WTC11 (cell line): Measurements from ENCODE around the gene CDK4. TPM values are rescaled to one million over a fixed set of nuclear protein-coding genes. Genes with fewer than 3 reads are reported as not detected.

ENCODE experiments used
- ATAC-seq: fragments of 200-7000 bp; cut with Tn5 transposase; 2 replicates; pipeline ENCODE4 v1.10.0; 2021; ENCODE audit warnings: mild to moderate bottlenecking, moderate library complexity
- CTCF ChIA-PET: fragments of 300-600 bp; sonication (Branson Sonifier 250); formaldehyde crosslinking; loops from one replicate; lab custom pipeline; 2021; ENCODE audit warnings: antibody characterized with exemption; lab: Charles Lee
- POLR2A ChIA-PET: fragments of 350-600 bp; sonication (Branson Sonifier 250); formaldehyde crosslinking; loops from one replicate; lab custom pipeline; 2021; ENCODE audit warnings: antibody characterized with exemption; lab: Charles Lee
- DNase-seq: peaks from one replicate; pipeline ENCODE4 v3.0.0; 2021; ENCODE audit warnings: low spot score
- H3K27ac Mint-ChIP-seq: 2 replicates; pipeline ENCODE4 v1.8.0; 2021; ENCODE audit warnings: mixed read lengths
- H3K27me3 Mint-ChIP-seq: 2 replicates; pipeline ENCODE4 v1.8.0; 2021; ENCODE audit warnings: low read depth, mild to moderate bottlenecking, moderate library complexity, mixed read lengths
- H3K36me3 Mint-ChIP-seq: 2 replicates; pipeline ENCODE4 v1.8.0; 2021; ENCODE audit warnings: mixed read lengths
- H3K4me1 Mint-ChIP-seq: 2 replicates; pipeline ENCODE4 v1.8.0; 2022; ENCODE audit warnings: mixed read lengths
- H3K4me3 Mint-ChIP-seq: 2 replicates; pipeline ENCODE4 v1.8.0; 2021; ENCODE audit warnings: mild to moderate bottlenecking, moderate library complexity, mixed read lengths
- H3K9me3 Mint-ChIP-seq: 2 replicates; pipeline ENCODE4 v1.8.0; 2021; ENCODE audit warnings: mixed read lengths
- CREB1 ChIP-seq: sonication (generic); formaldehyde crosslinking; IDR thresholded peaks from 2 replicates; pipeline ENCODE4 v1.8.0; 2023; ENCODE audit warnings: mild to moderate bottlenecking, missing genetic modification reagents
- FOXP1 ChIP-seq: sonication (generic); formaldehyde crosslinking; IDR thresholded peaks from 2 replicates; pipeline ENCODE4 v1.8.0; 2022; ENCODE audit warnings: missing genetic modification reagents, mild to moderate bottlenecking, moderate library complexity, borderline replicate concordance
- KAT7 ChIP-seq: sonication (generic); formaldehyde crosslinking; IDR thresholded peaks from 2 replicates; pipeline ENCODE4 v1.8.1; 2023; ENCODE audit warnings: missing genetic modification reagents, mild to moderate bottlenecking, borderline replicate concordance
- NFYB ChIP-seq: sonication (generic); formaldehyde crosslinking; conservative IDR thresholded peaks from 2 replicates; pipeline ENCODE4 v1.8.0; 2022; ENCODE audit warnings: low read depth, missing genetic modification reagents
- SOX15 ChIP-seq: fragments of 250-450 bp; sonication (Bioruptor Pico); IDR thresholded peaks from 2 replicates; pipeline ENCODE4 v1.9.0; 2021; ENCODE audit warnings: mild to moderate bottlenecking
- ZBTB21 ChIP-seq: sonication (generic); formaldehyde crosslinking; IDR thresholded peaks from 2 replicates; pipeline ENCODE4 v1.8.1; 2023; ENCODE audit warnings: mild to moderate bottlenecking, missing genetic modification reagents, borderline replicate concordance
- total RNA-seq: library from RNA; stranded (reverse); gene quantifications from 3 replicates; pipeline ENCODE4 v1.2.3, GENCODE V29; 2021
- TF ChIP-seq, protein P1 (sequence below): fragments of 250-450 bp; sonication (Bioruptor Pico); IDR thresholded peaks from 2 replicates; pipeline ENCODE4 v1.9.0; 2021; ENCODE audit warnings: mild to moderate bottlenecking, borderline replicate concordance
- TF ChIP-seq, protein P2 (sequence below): sonication (generic); formaldehyde crosslinking; IDR thresholded peaks from 2 replicates; pipeline ENCODE4 v1.8.0; 2022; ENCODE audit warnings: mild to moderate bottlenecking, missing genetic modification reagents
- TF ChIP-seq, protein P3 (sequence below): sonication (generic); formaldehyde crosslinking; conservative IDR thresholded peaks from 2 replicates; pipeline ENCODE4 v1.8.1; 2022; ENCODE audit warnings: mild to moderate bottlenecking, missing genetic modification reagents
- TF ChIP-seq, protein P4 (sequence below): sonication (generic); formaldehyde crosslinking; conservative IDR thresholded peaks from 2 replicates; pipeline ENCODE4 v1.8.1; 2023; ENCODE audit warnings: mild to moderate bottlenecking, low read depth, missing genetic modification reagents, moderate library complexity
- TF ChIP-seq, protein P5 (sequence below): sonication (generic); formaldehyde crosslinking; IDR thresholded peaks from 2 replicates; pipeline ENCODE4 v1.8.1; 2022; ENCODE audit warnings: missing genetic modification reagents, borderline replicate concordance
- TF ChIP-seq, protein P6 (sequence below): sonication (generic); formaldehyde crosslinking; IDR thresholded peaks from 2 replicates; pipeline ENCODE4 v1.8.1; 2023; ENCODE audit warnings: mild to moderate bottlenecking, missing genetic modification reagents, borderline replicate concordance

Gene CDK4
- total RNA-seq, 1 experiment from 2014 or later, result 152 TPM

DNA sequence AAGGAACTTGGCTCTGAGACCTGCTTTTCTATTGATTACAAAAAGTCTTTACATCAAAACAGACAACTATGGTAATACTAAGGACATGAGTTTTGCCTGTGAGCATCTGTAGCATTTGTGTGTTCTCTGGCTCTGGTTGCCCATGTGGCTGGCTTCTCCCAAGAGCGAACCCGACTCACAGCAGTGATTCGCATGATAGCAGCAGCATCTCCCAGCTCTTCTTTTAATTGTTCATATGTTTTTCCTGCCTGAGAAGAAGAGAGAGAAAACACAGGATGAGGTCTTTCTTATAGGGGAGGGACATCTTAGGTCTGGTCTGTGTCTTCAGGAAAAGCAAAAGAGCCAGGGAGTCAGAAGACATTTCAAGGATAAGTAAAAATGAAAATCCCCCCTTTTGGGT, 48.9 kb upstream of the CDK4 start (continued):
- TF ChIP-seq, protein P1, sequence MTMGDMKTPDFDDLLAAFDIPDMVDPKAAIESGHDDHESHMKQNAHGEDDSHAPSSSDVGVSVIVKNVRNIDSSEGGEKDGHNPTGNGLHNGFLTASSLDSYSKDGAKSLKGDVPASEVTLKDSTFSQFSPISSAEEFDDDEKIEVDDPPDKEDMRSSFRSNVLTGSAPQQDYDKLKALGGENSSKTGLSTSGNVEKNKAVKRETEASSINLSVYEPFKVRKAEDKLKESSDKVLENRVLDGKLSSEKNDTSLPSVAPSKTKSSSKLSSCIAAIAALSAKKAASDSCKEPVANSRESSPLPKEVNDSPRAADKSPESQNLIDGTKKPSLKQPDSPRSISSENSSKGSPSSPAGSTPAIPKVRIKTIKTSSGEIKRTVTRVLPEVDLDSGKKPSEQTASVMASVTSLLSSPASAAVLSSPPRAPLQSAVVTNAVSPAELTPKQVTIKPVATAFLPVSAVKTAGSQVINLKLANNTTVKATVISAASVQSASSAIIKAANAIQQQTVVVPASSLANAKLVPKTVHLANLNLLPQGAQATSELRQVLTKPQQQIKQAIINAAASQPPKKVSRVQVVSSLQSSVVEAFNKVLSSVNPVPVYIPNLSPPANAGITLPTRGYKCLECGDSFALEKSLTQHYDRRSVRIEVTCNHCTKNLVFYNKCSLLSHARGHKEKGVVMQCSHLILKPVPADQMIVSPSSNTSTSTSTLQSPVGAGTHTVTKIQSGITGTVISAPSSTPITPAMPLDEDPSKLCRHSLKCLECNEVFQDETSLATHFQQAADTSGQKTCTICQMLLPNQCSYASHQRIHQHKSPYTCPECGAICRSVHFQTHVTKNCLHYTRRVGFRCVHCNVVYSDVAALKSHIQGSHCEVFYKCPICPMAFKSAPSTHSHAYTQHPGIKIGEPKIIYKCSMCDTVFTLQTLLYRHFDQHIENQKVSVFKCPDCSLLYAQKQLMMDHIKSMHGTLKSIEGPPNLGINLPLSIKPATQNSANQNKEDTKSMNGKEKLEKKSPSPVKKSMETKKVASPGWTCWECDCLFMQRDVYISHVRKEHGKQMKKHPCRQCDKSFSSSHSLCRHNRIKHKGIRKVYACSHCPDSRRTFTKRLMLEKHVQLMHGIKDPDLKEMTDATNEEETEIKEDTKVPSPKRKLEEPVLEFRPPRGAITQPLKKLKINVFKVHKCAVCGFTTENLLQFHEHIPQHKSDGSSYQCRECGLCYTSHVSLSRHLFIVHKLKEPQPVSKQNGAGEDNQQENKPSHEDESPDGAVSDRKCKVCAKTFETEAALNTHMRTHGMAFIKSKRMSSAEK (CRISPR knock-in tag), result no peak
- TF ChIP-seq, protein P2, sequence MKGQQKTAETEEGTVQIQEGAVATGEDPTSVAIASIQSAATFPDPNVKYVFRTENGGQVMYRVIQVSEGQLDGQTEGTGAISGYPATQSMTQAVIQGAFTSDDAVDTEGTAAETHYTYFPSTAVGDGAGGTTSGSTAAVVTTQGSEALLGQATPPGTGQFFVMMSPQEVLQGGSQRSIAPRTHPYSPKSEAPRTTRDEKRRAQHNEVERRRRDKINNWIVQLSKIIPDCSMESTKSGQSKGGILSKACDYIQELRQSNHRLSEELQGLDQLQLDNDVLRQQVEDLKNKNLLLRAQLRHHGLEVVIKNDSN (CRISPR knock-in tag), result no peak
- no peak for TF ChIP-seq NFYB (CRISPR knock-in tag)
- TF ChIP-seq CREB1 (CRISPR knock-in tag), result no peak
- TF ChIP-seq SOX15, result no peak
- TF ChIP-seq, all 79 proteins: peak for 0

DNA sequence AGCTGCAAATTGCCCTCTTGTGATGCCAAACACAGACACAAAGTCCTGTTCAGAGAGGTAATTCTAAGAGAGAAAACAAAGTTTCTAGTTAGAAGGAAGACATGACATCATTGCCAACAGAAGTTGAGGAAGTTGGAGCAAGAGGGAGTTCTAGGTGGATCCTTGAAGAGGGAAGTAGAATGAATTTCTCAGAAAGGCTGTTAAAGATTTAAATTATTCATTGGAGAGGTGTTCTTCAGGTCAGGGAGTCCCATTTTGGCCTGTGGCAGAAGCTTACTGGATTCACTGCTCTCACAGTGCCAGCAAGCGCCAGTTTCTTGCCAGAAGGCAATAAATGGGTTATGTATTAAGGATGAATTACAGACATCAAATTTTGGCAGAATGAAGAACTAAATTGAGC, 45.8 kb upstream of the CDK4 start:
- CTCF ChIA-PET, result no interaction called here

More for the DNA sequence above, 45.8 kb upstream of the CDK4 start:
- no peak for DNase-seq
- Mint-ChIP-seq H3K36me3 (peaks cover 32% of the 10 kb centered on the region), H3K4me1 (no peaks in the 10 kb centered on the region), H3K4me3 (no peak overlapping the region), H3K27ac (no peak overlapping the region), H3K9me3 (no peaks in the 10 kb centered on the region), H3K27me3 (no peaks in the 10 kb centered on the region)
- no peak for ATAC-seq
- POLR2A ChIA-PET, result no interaction called here
- TF ChIP-seq, protein P3, sequence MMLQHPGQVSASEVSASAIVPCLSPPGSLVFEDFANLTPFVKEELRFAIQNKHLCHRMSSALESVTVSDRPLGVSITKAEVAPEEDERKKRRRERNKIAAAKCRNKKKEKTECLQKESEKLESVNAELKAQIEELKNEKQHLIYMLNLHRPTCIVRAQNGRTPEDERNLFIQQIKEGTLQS, result no peak
- TF ChIP-seq, protein P4, sequence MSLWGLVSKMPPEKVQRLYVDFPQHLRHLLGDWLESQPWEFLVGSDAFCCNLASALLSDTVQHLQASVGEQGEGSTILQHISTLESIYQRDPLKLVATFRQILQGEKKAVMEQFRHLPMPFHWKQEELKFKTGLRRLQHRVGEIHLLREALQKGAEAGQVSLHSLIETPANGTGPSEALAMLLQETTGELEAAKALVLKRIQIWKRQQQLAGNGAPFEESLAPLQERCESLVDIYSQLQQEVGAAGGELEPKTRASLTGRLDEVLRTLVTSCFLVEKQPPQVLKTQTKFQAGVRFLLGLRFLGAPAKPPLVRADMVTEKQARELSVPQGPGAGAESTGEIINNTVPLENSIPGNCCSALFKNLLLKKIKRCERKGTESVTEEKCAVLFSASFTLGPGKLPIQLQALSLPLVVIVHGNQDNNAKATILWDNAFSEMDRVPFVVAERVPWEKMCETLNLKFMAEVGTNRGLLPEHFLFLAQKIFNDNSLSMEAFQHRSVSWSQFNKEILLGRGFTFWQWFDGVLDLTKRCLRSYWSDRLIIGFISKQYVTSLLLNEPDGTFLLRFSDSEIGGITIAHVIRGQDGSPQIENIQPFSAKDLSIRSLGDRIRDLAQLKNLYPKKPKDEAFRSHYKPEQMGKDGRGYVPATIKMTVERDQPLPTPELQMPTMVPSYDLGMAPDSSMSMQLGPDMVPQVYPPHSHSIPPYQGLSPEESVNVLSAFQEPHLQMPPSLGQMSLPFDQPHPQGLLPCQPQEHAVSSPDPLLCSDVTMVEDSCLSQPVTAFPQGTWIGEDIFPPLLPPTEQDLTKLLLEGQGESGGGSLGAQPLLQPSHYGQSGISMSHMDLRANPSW (CRISPR knock-in tag), result no peak
- TF ChIP-seq ZBTB21, result no peak
- TF ChIP-seq, protein P5, sequence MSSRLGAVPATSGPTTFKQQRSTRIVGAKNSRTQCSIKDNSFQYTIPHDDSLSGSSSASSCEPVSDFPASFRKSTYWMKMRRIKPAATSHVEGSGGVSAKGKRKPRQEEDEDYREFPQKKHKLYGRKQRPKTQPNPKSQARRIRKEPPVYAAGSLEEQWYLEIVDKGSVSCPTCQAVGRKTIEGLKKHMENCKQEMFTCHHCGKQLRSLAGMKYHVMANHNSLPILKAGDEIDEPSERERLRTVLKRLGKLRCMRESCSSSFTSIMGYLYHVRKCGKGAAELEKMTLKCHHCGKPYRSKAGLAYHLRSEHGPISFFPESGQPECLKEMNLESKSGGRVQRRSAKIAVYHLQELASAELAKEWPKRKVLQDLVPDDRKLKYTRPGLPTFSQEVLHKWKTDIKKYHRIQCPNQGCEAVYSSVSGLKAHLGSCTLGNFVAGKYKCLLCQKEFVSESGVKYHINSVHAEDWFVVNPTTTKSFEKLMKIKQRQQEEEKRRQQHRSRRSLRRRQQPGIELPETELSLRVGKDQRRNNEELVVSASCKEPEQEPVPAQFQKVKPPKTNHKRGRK (CRISPR knock-in tag), result no peak
- no peak for TF ChIP-seq FOXP1 (CRISPR knock-in tag)
- TF ChIP-seq, protein P6, sequence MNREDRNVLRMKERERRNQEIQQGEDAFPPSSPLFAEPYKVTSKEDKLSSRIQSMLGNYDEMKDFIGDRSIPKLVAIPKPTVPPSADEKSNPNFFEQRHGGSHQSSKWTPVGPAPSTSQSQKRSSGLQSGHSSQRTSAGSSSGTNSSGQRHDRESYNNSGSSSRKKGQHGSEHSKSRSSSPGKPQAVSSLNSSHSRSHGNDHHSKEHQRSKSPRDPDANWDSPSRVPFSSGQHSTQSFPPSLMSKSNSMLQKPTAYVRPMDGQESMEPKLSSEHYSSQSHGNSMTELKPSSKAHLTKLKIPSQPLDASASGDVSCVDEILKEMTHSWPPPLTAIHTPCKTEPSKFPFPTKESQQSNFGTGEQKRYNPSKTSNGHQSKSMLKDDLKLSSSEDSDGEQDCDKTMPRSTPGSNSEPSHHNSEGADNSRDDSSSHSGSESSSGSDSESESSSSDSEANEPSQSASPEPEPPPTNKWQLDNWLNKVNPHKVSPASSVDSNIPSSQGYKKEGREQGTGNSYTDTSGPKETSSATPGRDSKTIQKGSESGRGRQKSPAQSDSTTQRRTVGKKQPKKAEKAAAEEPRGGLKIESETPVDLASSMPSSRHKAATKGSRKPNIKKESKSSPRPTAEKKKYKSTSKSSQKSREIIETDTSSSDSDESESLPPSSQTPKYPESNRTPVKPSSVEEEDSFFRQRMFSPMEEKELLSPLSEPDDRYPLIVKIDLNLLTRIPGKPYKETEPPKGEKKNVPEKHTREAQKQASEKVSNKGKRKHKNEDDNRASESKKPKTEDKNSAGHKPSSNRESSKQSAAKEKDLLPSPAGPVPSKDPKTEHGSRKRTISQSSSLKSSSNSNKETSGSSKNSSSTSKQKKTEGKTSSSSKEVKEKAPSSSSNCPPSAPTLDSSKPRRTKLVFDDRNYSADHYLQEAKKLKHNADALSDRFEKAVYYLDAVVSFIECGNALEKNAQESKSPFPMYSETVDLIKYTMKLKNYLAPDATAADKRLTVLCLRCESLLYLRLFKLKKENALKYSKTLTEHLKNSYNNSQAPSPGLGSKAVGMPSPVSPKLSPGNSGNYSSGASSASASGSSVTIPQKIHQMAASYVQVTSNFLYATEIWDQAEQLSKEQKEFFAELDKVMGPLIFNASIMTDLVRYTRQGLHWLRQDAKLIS (CRISPR knock-in tag), result no peak
- no peak for TF ChIP-seq KAT7
